ENCODE data around the gene DELE1.
"Not testable (repeated sequence)": the region's sequence is repeated elsewhere in the genome, so short reads cannot be mapped to it uniquely, and the experiment has no call there.

The DELE1 gene

DNA sequence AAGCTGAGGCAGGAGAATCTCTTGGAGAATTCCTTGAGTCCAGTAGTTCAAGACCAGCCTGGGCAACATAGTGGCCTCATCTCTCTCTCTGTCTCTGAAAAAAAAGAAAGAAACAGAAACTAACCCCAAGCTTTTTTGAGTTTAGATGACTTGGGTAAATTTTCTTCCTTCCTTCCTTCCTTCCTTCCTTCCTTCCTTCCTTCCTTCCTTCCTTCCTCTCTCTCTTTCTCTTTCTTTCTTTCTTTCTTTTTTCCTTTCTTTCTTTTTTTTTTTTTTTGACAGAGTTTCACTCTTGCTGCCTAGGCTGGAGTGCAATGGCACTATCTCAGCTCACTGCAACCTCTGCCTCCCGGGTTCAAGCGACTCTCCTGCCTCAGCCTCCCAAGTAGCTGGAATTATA lies 33.2 kb upstream of the DELE1 start:
- DNase-seq, result not testable (repeated sequence)

GRCh38 chr5:141897425-141897824 lies 26.2 kb upstream of the DELE1 start:
- DNase-seq, result no peak

DNA sequence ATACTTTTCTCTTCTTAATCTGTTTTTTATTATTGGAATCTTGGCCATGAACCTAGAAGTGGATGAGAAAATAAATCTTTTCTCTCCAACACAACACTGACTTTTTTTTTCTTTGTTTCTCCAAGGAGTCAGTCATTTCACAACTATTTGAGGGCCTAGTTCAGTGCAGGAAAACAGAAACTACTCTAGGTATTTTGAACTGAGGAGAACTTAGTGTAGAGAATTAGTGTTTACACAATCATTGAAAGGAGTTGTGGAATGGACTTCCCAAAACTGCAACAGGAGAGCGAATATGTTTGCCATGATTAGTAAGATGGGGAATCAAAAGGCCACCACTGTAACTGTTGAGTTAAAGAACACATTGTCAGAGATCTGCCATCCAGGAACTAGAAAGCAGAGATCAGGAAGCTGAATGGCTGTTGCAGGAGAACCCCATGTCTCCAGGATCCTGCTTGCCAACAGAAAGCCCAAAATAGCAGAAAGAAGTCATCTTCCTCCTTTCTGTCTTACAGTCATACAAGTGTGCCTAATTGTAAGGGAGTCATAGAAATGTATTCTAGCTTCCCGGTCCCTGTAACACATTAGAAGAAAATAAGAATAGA lies 25.1 kb upstream of the DELE1 start:
- DNase-seq, result no peak

- DNase-seq, result no peak
These were observed 21.5 kb upstream of the DELE1 start for GRCh38 chr5:141902015-141902814.

GRCh38 chr5:141903261-141903660 lies 20.4 kb upstream of the DELE1 start:
- DNase-seq, result no peak

- no peak for DNase-seq
These were observed 19.1 kb upstream of the DELE1 start for GRCh38 chr5:141904551-141904950.

DNA sequence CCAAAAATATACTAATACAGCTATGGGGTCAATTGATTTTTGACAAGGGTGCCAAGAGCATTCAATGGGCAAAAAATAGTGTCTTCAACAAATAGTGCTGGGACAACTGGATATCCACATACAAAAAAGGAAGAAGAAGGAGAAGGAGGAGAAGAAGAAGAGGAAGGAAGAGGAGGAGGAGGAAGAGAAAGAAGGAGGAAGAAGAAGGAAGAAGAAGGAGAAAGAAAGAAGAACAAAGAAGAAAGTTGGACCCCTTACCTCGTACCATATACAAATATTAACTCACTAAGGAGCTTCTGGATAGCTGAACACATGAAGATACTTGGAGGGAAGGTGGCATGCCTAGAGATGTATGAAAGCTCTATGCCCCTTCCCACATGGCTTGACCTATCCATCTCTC lies 17.2 kb upstream of the DELE1 start:
- DNase-seq, result no peak

DNA sequence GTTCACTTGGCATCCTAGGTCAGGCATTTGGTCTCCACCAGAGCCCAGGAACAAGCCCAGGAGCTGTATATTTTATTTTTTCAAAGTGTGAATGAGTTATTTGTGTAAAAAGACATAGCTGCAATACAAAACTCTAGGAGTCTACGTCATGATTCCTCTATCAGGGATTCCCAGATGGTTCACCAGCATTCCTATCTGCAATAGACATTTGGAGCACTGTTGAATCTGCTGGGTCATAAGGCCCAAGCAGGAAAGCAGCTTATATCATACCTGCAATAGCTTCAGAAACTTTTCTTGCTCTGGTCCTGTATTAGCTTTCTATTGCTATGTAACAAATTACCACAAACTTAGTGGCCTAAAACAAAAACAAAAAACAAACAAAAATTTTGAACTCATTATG lies 16.7 kb upstream of the DELE1 start:
- no peak for DNase-seq

- DNase-seq, result no peak
These were observed 14.9 kb upstream of the DELE1 start for GRCh38 chr5:141908796-141909195.

DNA sequence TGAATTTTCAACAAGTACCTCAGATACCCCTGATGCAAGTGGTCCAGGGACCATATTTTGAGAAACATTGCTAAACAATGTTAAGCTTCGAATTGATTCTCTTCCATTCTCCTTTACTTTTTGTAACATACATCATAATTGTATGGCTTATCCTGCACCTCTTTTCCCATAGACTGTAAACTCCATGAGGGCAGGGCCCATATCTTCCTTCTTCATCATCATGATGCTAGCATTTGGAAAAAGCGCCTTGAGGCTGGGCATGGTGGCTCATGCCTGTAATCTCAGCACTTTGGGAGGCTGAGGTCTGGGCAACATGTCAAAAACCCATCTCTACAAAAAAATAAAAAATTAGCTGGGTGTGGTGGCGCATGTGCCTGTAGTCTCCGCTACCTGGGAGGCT lies 14.5 kb upstream of the DELE1 start:
- DNase-seq, result no peak

GRCh38 chr5:141910271-141910673 lies 13.4 kb upstream of the DELE1 start:
- no peak for DNase-seq

DNA sequence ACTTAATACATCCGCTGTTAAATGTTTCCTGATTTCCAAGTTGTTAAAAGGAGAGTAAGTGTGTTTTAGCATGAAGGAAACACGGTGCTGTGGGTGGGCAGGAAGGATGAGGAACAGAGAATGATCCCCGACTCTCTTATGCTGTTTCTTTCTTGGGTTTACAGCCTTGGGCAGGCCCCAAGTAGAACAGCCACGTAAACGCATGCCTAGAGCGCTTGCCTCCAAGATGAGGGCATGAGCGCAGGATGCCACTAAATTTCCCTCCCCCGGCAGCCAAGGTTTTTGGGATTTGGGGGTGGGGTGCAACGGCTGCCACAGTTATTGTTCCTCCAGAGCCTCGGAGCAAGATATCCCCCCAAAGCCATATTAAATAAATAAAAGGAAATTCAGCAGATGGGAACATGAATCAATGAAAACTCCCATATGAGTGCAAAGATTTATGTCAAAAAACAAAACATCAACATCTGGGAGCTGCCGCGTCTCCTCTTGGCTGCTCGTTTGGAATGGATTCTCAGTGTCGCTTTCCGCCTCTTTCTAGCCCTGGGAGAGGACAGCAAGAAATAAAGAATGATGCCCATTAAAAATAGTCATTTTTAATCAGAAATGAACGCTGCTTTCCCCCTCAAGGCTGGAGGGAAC lies 10.0 kb upstream of the DELE1 start:
- DNase-seq, result no peak

GRCh38 chr5:141914199-141914743 lies 9.4 kb upstream of the DELE1 start:
- peak in 1 of 2 experiments; percentile 7 for DNase-seq

DNA sequence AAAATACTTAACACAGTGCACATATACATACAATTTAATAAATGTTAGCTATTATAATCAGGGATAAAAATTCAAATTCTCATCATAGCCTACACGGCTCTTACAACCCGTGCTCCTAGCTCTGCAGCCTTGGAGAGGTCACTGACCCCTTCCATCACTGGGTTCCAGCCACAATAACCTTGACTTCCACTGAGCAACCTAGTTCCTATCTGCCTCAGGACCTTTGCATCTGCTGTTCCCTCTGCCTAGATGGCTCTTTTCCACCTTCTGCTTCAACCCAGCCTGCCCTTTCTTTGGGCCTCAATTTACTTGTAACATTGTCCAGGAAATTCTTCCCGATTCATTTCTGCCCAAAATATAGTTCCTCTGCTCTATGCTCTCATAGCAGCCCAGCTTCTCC lies 8.9 kb upstream of the DELE1 start:
- DNase-seq, result no peak

GRCh38 chr5:141915881-141916336 lies 7.8 kb upstream of the DELE1 start:
- DNase-seq, result no peak

DNA sequence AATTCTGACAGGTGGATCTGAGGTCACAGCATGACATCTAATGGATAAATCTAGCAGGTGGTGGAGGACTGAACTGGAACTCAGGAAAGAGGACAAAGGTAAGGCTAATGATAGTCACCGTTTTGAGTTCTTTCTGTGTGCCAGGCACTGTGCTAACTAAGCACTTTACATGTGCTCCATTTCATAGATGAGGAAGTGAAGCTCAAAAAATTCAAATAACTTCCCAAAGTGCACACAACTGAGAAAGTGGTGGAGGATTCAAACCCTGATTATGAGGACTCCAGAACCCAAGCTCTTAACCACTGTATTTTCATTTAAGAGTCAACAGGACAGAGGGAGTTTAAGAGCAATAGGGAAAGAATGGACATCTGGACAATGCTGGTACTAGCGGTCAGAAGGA lies 7.1 kb upstream of the DELE1 start:
- DNase-seq, result no peak

- DNase-seq, result no peak
These were observed 5.9 kb upstream of the DELE1 start for GRCh38 chr5:141917760-141918159.

GRCh38 chr5:141919218-141920119 lies 4.2 kb upstream of the DELE1 start:
- DNase-seq, result no peak

- no peak for DNase-seq
These were observed 2.9 kb upstream of the DELE1 start for GRCh38 chr5:141920771-141921170.

DNA sequence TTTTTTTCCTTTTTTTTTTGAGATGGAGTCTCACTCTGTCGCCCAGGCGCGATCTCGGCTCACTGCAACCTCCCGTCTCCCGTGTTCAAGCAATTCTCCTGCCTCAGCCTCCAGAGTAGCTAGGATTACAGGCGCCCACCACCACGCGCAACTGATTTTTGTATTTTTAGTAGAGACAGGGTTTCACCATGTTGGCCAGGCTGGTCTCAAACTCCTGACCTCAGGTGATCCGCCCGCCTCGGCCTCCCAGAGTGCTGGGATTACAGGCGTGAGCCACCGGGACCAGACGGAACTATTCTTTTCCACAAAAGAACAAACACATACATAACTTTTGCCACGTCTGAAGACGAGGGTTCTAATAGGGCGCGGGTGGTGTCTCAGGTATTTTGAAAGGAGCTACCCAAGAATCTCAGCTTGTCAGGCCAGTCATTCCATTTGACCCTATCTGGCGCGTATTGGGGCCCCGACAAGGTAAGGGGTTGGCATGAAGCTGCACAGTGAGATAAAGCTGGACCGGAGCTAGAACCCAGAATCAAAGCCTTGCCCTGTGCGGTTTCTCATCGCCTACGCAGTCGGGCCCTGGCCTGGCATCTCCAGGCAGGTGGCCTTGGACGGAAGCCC lies 734 bp upstream of the DELE1 start:
- not testable (repeated sequence) for DNase-seq

DNA sequence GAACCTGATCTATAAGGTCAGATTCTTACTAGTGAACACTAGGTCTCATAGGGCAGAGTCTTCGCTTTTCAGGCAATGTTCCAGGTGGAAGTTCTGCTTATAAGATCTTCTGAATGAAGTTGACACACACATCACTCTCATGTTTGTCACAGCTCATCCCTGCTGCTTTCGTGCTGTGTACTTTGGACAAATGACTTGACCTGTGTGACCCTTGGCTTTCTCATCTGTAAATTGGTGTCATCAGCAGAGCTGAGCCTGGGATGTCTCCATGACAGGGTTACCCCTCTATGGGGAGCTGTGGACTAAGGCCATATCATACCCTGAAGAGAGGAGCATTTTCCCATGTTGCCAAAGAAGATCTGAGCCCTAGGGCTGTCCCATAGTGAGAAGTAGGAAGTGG lies 2.8 kb downstream of the DELE1 start:
- no peak for DNase-seq

DNA sequence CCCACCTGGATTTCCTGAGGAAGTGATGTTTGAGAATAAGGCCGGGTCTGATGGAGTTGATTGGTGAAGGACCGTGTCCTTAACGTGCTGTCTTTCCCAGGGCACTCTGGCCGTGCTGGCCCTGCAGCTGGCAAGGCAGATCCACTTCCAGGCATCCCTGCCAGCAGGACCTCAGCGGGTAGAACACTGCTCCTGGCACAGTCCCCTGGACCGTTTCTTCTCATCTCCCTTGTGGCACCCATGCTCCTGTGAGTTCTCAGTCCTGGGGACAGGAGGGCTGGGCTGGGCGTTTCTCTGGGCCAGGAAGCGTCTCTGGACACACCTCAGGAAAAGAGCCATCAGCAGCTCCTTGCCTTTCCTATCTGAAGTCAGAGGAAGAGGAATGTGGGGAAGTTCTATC lies 4.4 kb downstream of the DELE1 start:
- no peak for DNase-seq
